Epithelial cell of proximal tubule (primary cell): ENCODE measurements around the gene C11orf68. TPM values are rescaled to one million over a fixed set of nuclear protein-coding genes. Genes with fewer than 3 reads are reported as not detected.

Experiments
- DNase-seq: peaks from one replicate; pipeline ENCODE4 v3.0.0-alpha.2; 2011; ENCODE audit warnings: low read depth
- H3K4me3 ChIP-seq: 2 replicates; pipeline ENCODE4 v1.5.1; 2011; ENCODE audit warnings: low read depth, mild to moderate bottlenecking, low read length
- total RNA-seq: library from RNA; depleted of rRNA; stranded (reverse); fragments of >200 nt; gene quantifications from 2 replicates; pipeline ENCODE4 v1.2.3, GENCODE V29; 2015
- TF ChIP-seq, protein P1 (sequence below): conservative IDR thresholded peaks from 2 replicates; pipeline ENCODE4 v1.5.1; 2012; ENCODE audit warnings: low read depth, mild to moderate bottlenecking, low read length

Gene C11orf68
- total RNA-seq = 6.6 and 12.4 TPM in 2 replicates

- no peak for DNase-seq
- TF ChIP-seq, protein P1, sequence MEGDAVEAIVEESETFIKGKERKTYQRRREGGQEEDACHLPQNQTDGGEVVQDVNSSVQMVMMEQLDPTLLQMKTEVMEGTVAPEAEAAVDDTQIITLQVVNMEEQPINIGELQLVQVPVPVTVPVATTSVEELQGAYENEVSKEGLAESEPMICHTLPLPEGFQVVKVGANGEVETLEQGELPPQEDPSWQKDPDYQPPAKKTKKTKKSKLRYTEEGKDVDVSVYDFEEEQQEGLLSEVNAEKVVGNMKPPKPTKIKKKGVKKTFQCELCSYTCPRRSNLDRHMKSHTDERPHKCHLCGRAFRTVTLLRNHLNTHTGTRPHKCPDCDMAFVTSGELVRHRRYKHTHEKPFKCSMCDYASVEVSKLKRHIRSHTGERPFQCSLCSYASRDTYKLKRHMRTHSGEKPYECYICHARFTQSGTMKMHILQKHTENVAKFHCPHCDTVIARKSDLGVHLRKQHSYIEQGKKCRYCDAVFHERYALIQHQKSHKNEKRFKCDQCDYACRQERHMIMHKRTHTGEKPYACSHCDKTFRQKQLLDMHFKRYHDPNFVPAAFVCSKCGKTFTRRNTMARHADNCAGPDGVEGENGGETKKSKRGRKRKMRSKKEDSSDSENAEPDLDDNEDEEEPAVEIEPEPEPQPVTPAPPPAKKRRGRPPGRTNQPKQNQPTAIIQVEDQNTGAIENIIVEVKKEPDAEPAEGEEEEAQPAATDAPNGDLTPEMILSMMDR = no peak
- peak within 1 kb of the TSS; percentile 97 for H3K4me3 ChIP-seq
Measured at GRCh38 chr11:65918211-65919140, at the start of gene C11orf68. TSS of gene C11orf68 (minus strand) at chr11:65919062. CDS start at chr11:65919031, 31 bp downstream.

GRCh38 chr11:65967329-65967934 is 48.6 kb upstream of the C11orf68 start:
- DNase-seq = no peak
- no peak overlapping the region for H3K4me3 ChIP-seq
- TF ChIP-seq, protein P1 = no peak

- TF ChIP-seq, protein P1 = no peak
- H3K4me3 ChIP-seq = no peak overlapping the region
- DNase-seq = no peak
Measured at GRCh38 chr11:65965986-65966762, 47.3 kb upstream of the C11orf68 start.

DNA sequence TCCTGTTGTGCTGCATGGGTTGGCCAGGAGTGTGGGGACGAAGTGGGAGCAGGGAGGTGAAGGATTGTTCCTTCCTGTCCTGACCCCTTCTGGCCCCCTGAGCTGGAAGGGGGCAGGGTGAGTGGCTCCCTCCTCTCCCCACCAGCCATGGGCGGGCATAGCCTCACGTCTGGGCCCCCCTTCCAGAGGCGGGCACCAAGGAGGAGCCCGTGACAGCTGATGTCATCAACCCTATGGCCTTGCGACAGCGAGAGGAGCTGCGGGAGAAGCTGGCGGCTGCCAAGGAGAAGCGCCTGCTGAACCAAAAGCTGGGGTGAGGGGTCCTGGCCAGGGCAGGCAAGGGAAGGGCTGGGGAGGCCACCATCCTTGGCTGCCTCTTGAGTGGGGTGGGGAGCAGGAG is 46.0 kb upstream of the C11orf68 start:
- no peak for DNase-seq
- H3K4me3 ChIP-seq = no peak overlapping the region
- TF ChIP-seq, protein P1 = no peak

- H3K4me3 ChIP-seq = peak overlapping the region; percentile 75
- no peak for DNase-seq
- TF ChIP-seq, protein P1 = no peak
Measured at GRCh38 chr11:65962141-65962564, 43.3 kb upstream of the C11orf68 start.

- DNase-seq = peak; percentile 64
- H3K4me3 ChIP-seq = peak within 1 kb of the TSS; percentile 75
- TF ChIP-seq, protein P1 = no peak
Measured at GRCh38 chr11:65961267-65962140, 42.6 kb upstream of the C11orf68 start, which contains the start of gene SART1. TSS of gene SART1 (plus strand) at chr11:65961734. CDS start at chr11:65961781, 47 bp downstream.
